T-helper 9 cell (primary cell): ENCODE measurements around the gene OR13C9.
"Not testable (repeated sequence)": the region's sequence is repeated elsewhere in the genome, so short reads cannot be mapped to it uniquely, and the experiment has no call there.

Experiments used
- DNase-seq: peaks from one replicate; pipeline ENCODE4 v3.0.0-alpha.2; 2020
- total RNA-seq, 2 donors: gene quantifications; one replicate each; lab custom pipeline; 2026; lab: John Stamatoyannopoulos, UW

The OR13C9 gene, protein sequence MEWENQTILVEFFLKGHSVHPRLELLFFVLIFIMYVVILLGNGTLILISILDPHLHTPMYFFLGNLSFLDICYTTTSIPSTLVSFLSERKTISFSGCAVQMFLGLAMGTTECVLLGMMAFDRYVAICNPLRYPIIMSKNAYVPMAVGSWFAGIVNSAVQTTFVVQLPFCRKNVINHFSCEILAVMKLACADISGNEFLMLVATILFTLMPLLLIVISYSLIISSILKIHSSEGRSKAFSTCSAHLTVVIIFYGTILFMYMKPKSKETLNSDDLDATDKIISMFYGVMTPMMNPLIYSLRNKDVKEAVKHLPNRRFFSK
- total RNA-seq, result 0 reads per million in 2 donors

DNA sequence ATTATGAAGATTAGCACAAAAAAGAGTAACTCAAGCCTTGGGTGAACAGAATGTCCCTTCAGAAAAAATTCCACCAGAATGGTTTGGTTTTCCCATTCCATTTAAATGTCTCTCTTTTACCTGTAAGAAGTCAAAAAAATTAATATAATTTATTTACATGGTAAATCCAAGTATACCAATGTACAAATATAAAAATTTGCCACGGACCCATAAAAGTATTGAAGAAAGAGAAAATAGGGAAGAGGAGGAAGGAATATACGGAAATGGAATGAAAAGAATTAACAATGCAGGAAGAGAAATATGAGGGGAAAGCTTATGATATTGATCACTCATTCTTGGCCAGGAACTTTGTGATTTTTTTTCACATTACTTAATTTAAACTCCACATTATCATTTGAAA is at the start of gene OR13C9:
OR13C9 (minus strand) TSS at position 101 of the 400 bp plus-strand sequence; CDS start at position 101, 0 bp downstream.
- DNase-seq, result no peak

DNA sequence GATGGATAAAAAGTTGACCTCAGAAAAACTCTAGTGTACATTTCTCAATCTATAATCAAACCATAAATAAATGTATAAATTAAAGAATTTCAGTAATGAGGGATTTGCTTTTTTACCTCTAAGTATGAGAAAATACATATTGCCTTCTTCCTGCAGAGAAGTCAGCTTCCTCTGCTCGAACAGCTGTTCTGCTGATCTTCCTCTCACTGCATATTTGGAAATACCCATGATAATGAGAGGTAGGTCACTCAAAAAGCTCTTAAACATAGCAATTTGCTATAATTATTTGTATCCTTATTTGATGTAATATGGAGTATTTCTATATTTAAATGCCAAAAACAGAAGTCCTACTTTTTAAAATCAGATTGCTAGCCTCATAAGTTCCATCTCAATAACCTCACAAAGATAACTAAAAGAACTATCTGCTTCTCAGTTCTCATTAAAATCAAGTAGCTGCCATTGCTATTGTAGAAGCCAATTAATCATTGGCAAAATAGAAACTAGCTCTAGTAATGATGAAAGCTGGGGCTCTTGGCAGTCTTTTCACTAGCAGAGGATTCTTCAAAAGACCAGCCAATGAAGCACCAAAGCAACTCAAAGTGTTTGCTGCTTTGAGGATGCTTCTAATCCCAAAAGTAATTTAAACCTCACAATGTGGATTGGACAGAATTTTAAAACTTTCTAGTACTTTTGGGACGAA is 40.6 kb upstream of the OR13C9 start:
- DNase-seq, result no peak

DNA sequence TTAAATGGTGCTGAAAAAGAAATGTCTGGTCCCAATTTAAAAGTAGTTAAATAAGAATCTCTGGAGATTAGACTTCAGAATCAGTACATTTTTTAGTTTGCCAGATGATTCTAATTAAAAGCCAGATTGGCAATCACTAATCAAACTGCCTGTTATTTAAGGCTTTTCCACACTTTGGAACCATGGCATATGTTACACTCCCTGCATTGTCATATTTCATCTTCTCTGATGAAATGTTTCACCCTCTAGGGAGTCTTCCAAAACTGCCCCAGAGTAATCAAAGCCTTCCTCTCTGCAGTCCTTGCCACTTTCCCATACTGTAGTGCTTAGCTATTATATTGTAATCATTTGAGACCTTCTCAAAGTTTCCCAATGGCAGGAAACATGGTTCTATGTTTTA is 17.5 kb upstream of the OR13C9 start:
- no peak for DNase-seq

DNA sequence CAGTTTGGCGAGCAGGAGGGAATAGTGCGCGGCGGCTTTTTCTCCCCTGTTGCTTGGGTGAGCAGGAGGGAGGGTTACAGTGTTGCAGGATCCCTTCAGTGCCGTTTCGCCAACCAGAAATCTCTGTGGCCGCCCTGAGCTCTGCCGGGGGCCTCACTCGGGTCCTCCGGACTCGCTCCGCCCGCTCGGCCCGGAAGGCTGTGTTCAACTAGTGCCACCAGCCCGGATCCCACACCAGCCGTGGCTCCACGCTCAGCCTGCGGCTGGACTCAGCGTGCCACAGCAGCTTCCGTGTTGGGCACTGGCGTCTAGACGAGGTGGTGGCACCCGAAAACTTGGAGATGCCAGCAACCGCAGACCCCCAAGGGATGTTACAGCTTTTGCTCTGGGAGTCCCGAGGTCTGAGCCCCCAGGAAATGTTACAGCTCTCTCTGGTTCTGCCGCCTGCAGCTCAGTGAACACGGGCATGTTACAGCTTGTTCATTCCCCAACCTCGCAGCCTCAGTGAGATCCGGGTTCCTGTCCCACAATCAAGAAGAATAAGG is 16.0 kb upstream of the OR13C9 start:
- no peak for DNase-seq

DNA sequence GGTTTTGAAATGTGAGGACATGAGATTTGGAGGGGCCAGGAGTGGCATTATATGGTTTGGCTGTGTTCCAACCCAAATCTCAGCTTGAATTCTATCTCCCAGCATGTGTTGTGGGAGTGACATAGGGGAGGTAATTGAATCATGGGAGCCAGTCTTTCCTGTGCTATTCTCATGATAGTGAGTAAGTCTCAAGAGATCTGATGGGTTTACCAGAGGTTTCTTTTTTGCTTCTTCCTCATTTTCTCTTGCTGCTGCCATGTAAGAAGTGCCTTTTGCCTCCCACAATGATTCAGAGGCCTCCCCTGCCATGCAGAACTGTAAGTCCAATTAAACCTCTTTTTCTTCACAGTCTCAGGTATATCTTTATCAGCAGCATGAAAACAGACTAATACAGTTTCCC is 8.0 kb upstream of the OR13C9 start:
- DNase-seq, result not testable (repeated sequence)

DNA sequence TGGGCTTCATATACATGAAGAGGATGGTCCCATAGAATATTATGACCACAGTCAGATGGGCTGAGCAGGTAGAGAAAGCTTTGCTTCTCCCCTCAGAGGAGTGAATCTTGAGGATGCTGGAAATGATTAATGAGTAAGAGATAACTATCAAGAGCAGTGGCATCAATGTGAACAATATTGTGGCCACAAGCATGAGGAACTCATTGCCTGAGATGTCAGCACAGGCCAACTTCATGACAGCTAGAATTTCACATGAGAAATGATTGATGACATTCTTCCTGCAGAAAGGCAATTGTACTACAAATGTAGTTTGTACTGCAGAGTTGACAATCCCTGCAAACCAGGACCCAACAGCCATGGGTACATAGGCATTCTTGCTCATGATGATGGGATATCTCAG is 586 bp downstream of the OR13C9 start:
- no peak for DNase-seq

DNA sequence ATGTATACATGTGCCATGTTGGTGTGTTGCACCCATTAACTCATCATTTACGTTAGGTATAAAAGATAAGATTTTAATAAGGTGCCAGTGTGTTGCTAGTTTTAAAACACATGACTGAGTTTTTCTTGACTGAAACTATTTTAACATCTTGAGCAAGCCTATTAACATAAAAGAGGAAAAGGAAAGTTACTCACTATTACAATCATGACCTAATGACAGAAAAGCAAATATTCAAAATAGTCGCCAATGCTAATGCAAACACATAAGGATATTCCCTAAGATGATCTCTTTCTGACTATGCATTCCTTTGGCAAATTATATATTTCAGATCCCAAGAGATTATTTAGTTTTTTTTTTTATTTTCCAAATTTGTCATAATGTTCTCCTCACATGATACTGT is 6.8 kb downstream of the OR13C9 start:
- DNase-seq, result no peak

DNA sequence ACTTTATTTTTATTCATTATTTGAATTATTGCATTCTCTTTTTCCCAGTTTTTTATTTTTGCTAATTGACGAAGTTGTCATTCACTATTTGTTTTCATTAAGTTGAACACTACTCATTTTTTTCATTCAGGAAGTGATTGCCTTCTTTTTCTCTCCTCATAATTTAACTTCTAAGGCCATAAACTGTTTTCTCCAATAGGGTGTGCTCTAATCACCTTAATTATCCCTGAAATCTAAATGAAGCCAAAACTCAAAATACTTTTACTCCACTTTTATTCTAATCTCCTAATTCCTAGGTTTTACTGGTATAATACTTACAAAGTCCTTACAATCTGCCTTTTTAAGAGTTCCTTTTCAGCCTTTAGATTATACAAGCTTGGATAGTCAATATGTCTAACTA is 9.7 kb downstream of the OR13C9 start:
- DNase-seq, result no peak

DNA sequence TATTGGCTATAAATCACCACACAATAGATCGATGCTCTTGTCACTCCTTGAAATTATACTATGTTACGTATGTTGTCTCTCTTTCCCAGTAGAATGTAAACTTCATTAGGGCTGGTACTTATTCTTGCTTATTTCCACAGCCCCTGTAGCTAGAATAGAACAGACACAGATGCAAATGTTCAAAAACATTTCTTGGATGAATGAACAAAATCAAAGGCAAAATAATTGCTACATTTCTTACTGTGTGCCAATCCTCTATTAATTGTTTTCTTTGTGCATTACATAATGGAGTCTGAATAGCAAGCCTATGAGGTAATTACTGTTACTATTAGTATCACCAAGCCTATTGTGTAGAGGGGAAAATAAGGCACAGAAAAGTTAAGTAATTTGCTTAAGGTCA is 11.9 kb downstream of the OR13C9 start:
- no peak for DNase-seq

DNA sequence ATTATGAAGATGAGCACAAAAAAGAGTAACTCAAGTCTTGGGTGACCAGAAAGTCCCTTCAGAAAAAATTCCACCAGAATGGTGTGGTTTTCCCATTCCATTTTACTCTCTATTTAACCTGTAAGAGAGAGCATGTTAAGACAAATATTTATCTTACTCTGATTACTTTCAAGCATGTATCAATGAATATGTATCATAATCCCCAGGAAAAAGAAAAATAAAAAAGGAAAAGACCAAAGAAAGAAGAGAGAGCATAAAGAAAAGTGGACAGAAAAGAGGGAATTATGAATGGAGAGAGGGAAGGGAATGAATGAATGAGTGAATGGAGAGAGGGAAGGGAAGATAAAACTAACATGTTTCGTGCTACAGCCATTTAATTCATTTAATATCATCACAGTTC is 12.5 kb downstream of the OR13C9 start, which contains the start of gene OR13C2:
OR13C2 (minus strand) TSS at position 101 of the 400 bp plus-strand sequence; CDS start at position 101, 0 bp downstream.
- not testable (repeated sequence) for DNase-seq

DNA sequence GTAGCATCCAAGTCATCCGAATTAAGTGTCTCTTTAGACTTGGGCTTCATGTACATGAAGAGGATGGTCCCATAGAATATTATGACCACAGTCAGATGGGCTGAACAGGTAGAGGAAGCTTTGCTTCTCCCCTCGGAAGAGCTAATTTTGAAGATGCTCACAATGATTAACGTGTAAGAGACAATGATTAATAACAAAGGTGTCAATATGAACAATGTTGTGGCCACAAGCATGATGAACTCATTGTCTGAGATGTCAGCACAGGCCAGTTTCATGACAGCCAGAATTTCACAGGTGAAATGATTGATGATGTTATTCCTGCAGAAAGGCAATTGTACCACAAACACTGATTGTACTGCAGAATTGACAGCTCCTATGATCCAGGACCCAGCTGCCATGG is 13.2 kb downstream of the OR13C9 start:
- no peak for DNase-seq

DNA sequence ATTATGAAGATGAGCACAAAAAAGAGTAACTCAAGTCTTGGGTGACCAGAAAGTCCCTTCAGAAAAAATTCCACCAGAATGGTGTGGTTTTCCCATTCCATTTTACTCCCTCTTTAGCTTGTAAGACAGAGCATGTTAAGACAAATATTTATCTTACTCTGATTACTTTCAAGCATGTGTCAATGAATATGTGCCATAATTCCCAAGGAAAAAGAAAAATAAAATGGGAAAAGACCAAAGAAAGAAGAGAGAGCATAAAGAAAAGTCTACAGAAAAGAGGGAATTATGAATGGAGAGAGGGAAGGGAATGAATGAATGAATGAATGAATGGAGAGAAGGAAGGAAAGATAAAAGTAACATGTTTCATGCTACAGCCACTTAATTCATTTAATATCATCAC is 18.7 kb downstream of the OR13C9 start, which contains the start of gene OR13C5:
OR13C5 (minus strand) TSS at position 101 of the 400 bp plus-strand sequence; CDS start at position 101, 0 bp downstream.
- DNase-seq, result not testable (repeated sequence)

DNA sequence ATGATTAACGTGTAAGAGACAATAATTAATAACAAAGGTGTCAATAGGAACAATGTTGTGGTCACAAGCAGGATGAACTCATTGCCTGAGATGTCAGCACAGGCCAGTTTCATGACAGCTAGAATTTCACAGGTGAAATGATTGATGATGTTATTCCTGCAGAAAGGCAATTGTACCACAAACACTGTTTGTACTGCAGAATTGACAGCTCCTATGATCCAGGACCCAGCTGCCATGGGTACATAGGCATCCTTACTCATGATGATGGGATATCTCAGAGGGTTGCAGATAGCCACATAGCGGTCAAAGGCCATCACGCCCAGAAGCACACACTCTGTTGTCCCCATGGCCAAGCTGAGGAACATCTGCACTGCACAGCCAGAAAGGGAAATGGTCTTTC is 19.3 kb downstream of the OR13C9 start:
- DNase-seq, result not testable (repeated sequence)

DNA sequence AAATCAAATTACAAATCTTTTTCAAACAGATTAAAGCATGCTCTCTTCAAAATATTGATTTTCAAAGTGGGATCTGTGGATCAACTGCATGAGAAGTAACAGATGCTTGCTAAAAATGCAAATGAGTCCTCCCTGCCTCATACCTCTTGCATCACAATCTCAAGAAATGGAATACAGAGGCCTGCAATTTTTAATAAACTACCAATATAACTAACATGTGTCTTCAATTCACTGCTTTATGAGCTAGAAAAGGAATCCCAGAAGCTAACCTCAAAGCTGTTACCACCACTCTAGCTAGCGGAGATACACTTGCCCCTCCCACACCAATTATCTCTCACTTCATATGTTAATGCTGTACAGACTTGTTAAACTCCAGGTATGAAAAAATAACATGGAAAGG is 28.4 kb downstream of the OR13C9 start:
- no peak for DNase-seq

DNA sequence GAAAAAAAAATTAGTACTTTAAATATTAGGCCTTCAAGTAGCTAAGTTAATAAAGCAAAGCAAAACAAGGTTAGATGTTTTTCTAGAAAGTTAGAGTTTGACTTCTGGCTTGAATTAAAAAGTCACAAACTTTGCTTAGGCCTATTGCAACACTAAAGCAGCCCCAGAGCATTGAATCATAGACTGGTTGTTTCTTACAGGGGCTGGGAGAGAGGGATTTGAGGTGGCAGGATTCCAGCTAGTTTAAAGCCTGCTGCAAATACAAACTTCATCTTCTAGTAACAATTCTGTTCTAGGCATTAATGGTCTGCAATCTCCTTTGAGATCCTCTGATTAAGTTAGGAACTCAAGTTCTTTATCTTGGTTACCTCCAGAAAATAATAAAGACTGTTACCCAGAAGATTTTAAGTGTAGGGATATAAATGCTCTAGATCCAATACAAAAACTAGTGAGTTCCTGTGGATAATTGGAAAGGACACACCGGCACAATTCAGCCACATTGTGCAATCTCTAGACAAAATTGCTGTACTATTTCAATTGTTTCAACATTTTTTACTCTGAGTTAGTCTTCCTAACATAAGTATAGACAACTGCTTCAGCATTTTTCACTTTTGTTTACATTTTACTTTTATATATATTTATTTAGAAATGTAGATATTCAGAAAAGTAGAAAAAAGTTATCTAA is 31.4 kb downstream of the OR13C9 start:
- no peak for DNase-seq

DNA sequence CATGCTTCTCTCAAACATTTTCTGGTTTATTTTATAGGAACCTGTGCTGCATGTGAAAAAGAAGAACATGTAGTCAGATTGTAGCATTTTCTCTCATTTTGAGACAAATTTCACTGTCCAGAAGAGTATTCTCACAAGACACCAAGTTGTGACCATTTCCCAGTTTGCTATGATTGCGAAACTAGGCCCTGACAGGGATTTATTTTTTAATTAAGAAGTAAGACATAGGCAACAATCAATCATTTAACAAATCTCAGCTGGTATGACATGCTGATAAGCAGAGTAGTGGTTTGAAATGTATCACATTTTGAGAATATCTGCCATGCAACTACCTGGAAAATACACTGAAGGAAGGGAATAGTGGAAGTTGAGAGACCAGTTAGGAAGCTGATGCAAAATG is 37.4 kb downstream of the OR13C9 start:
- DNase-seq, result no peak

DNA sequence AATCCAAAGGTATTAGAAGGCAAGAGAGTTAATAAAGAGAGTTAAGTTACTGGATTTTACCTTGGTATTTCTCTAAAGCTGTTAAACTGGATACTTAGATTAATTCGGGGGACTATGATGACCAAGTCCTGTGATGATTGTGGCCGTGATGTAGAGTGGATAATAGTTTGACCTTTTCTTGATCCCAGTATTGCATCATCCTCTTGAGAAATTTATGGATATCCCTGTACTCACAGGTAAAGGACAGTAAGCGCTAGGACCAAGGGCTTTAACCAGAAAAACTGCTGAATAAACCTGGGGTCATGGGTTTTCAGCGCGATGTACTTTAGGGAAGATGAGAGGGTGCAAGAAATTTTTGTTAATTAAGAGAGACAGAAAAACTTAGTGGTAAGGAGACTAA is 40.7 kb downstream of the OR13C9 start:
- DNase-seq, result no peak

DNA sequence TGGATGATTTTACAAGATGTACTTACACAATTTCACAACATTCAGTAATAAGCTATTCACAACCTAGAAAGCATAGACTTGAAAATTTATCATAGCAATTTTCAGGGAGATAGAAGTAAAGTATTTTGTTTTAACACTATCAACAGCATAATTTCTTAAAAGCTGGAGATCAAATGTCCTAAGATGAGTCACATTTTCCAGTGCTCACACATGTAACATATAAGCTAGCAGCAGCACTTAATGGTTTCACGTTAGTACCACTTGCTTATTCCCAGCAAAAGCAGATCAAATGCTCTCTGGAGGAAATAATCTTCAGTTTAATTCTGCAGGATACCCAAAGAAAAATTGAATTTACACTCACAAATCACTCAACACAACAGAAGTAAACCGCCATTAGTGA is 42.5 kb downstream of the OR13C9 start:
- no peak for DNase-seq

DNA sequence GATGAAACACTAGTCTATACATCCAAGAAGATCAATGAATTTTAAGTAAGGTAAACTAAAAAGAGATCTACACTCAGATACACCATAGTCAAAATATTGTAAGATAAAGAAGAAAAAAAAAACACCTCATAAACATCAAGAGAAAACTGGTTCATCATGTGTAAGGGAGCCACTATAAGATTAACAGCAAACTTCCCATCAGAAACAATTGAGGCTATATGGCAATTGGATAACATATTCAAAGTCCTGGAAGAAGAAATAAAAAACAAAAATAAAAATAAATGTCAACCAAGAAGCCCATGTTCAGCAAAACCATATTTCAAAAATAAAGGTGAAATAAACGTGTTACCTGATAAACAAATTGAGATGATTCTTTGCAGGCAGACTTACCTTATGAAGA is 45.4 kb downstream of the OR13C9 start:
- DNase-seq, result no peak

DNA sequence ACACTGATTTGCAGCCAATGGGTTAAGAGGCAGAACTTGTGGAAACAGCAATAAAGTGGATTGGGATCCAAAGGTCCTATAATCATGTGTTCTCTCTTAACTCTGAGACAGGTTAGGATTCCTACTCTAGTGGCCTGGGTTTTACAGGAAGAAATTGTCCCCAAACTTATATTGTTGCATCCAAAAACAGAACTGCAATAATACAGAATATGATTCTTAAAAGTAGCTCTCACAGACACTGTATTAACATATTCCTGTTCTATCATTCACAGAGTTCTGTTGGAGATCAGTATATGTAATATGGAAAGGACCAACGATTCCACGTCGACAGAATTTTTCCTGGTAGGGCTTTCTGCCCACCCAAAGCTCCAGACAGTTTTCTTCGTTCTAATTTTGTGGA is 49.1 kb downstream of the OR13C9 start, which contains the start of gene OR13C8:
OR13C8 (plus strand) TSS at position 301 of the 400 bp plus-strand sequence; CDS start at position 301, 0 bp downstream.
- DNase-seq, result no peak
